Lower leg skin (tissue), 4 donors: Measurements from ENCODE around the gene ARAP3. TPM values are rescaled to one million over a fixed set of nuclear protein-coding genes. Genes with fewer than 3 reads are reported as not detected.

Experiments
- DNase-seq, 2 donors: peaks; one replicate each; pipeline ENCODE4 v3.0.0-alpha.2; 2019; ENCODE audit warnings: low spot score in 2 of 2
- H3K4me3 ChIP-seq: fragments of 200-600 bp; sonication (generic); 2 replicates; pipeline ENCODE4 v1.5.1; 2017; ENCODE audit warnings: mild to moderate bottlenecking, low read depth; ENCODE audit not compliant: poor library complexity, severe bottlenecking
- POLR2A ChIP-seq, 2 donors: fragments of 450-650 bp; IDR thresholded peaks; one replicate each; pipeline ENCODE4 v1.6.1; 2016 to 2017; ENCODE audit warnings: antibody characterized with exemption in 2 of 2, mild to moderate bottlenecking in 1 of 2, moderate library complexity in 1 of 2
- WGBS, 2 donors: methylation state at CpG; one replicate each; pipeline ENCODE4 v1.1.5; 2018; 5-methylcytosine and 5-hydroxymethylcytosine counted together
- intact Hi-C: fragments of 100-400 bp; cut with DNase I; formaldehyde crosslinking; loops from one replicate; pipeline ENCODE4 v1.15.0; 2023; ENCODE audit warnings: low total_unique reads
- total RNA-seq, 4 donors: library from RNA; depleted of rRNA; stranded (reverse); fragments of >200 nt; gene quantifications; one replicate each; pipeline ENCODE4 v1.1.0, GENCODE V29; 2016
- TF ChIP-seq, protein P1 (sequence below), 3 donors: fragments of 450-650 bp; IDR thresholded peaks; one replicate each; pipeline ENCODE4 v1.5.1; 2016; ENCODE audit warnings: antibody characterized with exemption in 3 of 3, mild to moderate bottlenecking in 3 of 3, moderate library complexity in 2 of 3

Gene ARAP3
- total RNA-seq, 4 donors from 2014 or later, result 2.1 to 4.2 (median 3.7) TPM

- no peak overlapping the region for H3K4me3 ChIP-seq
- WGBS, 2 donors, result 83 to 86% methylated on average over 8 of the region's 8 CpGs
- TF ChIP-seq POLR2A (IDR thresholded peaks at IDR 0.05), result no peak
- TF ChIP-seq, protein P1, sequence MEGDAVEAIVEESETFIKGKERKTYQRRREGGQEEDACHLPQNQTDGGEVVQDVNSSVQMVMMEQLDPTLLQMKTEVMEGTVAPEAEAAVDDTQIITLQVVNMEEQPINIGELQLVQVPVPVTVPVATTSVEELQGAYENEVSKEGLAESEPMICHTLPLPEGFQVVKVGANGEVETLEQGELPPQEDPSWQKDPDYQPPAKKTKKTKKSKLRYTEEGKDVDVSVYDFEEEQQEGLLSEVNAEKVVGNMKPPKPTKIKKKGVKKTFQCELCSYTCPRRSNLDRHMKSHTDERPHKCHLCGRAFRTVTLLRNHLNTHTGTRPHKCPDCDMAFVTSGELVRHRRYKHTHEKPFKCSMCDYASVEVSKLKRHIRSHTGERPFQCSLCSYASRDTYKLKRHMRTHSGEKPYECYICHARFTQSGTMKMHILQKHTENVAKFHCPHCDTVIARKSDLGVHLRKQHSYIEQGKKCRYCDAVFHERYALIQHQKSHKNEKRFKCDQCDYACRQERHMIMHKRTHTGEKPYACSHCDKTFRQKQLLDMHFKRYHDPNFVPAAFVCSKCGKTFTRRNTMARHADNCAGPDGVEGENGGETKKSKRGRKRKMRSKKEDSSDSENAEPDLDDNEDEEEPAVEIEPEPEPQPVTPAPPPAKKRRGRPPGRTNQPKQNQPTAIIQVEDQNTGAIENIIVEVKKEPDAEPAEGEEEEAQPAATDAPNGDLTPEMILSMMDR (IDR thresholded peaks at IDR 0.05), result no peak
These were observed 18.5 kb downstream of the ARAP3 start for GRCh38 chr5:141663506-141663905.

DNA sequence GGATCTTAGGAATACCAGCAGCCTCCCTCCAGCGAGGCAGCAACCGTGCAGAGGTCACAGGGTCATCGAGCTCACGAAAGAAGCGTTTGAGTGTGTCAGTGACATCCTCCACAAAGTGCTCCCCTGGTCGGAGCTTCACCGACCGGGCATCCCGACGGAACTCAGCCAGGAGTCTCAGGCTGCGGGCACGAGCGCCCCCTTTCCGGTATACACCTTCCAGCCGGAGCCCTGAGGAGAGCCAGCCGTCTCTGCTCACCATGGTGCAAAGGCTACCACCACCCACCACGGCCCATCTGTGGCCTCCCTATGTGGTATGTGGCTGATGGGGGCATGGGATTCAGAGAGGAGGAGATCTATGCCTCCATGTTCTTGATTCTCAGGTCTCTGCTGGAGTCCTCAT lies 20.0 kb downstream of the ARAP3 start:
- 81 to 92% methylated on average over 17 of the region's 17 CpGs for WGBS, 2 donors
- DNase-seq, result no peak
- TF ChIP-seq, protein P1 (IDR thresholded peaks at IDR 0.05), result no peak
- no peak for TF ChIP-seq POLR2A (IDR thresholded peaks at IDR 0.05)
- no peak overlapping the region for H3K4me3 ChIP-seq
- intact Hi-C loops, result no loop called here

More at GRCh38 chr5:141663506-141663905, 18.5 kb downstream of the ARAP3 start:
- intact Hi-C loops, result no loop called here
- DNase-seq, result no peak

DNA sequence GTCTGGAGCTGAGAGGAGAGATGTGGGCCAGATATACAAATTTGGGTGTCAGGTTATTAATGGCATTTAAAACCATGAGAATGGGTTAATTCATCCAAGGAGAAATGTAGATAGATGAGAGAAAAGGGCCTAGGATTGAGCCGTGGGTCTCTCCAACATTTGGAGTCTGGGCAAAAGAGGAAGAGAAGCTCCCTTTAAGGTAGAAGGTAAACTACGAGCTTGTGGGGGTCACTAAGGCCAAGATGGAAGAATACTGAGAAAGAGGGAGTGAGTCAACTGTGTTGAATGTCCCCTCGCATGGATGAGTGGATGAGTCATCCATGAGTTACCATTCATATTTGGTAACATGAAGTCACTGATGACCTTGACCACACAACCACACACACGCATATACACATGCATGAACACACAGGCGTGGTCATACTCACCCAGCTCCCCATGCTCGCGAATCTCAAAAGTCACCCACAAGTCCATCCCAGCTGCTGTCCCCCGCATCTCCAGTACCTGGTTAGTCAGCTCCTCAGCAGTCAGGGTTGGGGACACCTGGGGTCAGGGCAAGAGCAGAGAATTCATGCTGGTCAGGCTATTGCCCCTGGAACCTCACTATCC lies 24.0 kb downstream of the ARAP3 start:
- no peak overlapping the region for H3K4me3 ChIP-seq
- intact Hi-C loops, result no loop called here
- TF ChIP-seq, protein P1 (IDR thresholded peaks at IDR 0.05), result no peak
- no peak for TF ChIP-seq POLR2A (IDR thresholded peaks at IDR 0.05)
- DNase-seq, result no peak
- 83 to 84% methylated on average over 8 of the region's 8 CpGs for WGBS, 2 donors

DNA sequence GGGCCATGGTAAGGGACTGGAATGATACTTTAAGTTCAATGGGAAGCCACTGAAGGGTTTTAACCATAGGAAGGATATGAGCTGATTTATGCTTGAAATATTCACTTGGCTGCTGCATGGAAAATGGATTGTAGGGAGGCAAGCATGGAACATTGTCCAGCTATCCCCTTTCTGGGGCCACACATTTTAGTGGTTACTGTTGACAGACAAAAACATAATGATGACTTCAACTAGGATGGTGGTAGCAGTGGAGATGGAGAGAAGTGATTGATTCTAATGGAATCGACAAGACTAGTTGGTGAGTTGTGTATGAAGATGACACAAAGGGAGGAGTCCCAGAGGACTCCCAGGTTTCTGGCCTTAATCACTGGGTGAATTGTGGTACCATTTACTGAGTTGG lies 24.6 kb downstream of the ARAP3 start:
- WGBS, 2 donors, result 97 to 100% methylated on average over 1 of the region's 1 CpG
- TF ChIP-seq POLR2A (IDR thresholded peaks at IDR 0.05), result no peak
- TF ChIP-seq, protein P1 (IDR thresholded peaks at IDR 0.05), result no peak
- intact Hi-C loops, result no loop called here
- DNase-seq, result no peak
- no peak overlapping the region for H3K4me3 ChIP-seq

- H3K4me3 ChIP-seq, result no peak overlapping the region
- intact Hi-C loops, result no loop called here
- WGBS, 2 donors, result 79 to 86% methylated on average over 7 to 9 of the region's 9 CpGs
- no peak for DNase-seq
- TF ChIP-seq, protein P1 (IDR thresholded peaks at IDR 0.05), result no peak
- TF ChIP-seq POLR2A (IDR thresholded peaks at IDR 0.05), result no peak
These were observed 25.6 kb downstream of the ARAP3 start for GRCh38 chr5:141656396-141656795.

GRCh38 chr5:141655020-141655419 lies 27.0 kb downstream of the ARAP3 start:
- TF ChIP-seq POLR2A (IDR thresholded peaks at IDR 0.05), result no peak
- intact Hi-C loops, result no loop called here
- no peak overlapping the region for H3K4me3 ChIP-seq
- DNase-seq, result no peak
- 89 to 91% methylated on average over 7 of the region's 7 CpGs for whole genome bisulfite sequencing, 2 donors
